Nephron (organoid): ENCODE data around the gene GAMT.

Experiments
- H3K27ac Mint-ChIP-seq, 3 experiments: 2 replicates each; pipeline ENCODE4 v1.8.0; 2020; ENCODE audit warnings: mixed read lengths in 3 of 3, mild to moderate bottlenecking in 2 of 3, moderate library complexity in 1 of 3
- H3K27me3 Mint-ChIP-seq: 2 replicates; pipeline ENCODE4 v1.8.0; 2021; ENCODE audit warnings: low read depth, mild to moderate bottlenecking, moderate library complexity, mixed read lengths
- H3K36me3 Mint-ChIP-seq: 2 replicates; pipeline ENCODE4 v1.8.0; 2020; ENCODE audit warnings: low read depth, mixed read lengths
- H3K4me1 Mint-ChIP-seq: 2 replicates; pipeline ENCODE4 v1.8.0; 2020; ENCODE audit warnings: mixed read lengths
- H3K4me3 Mint-ChIP-seq, 3 experiments: 2 replicates each; pipeline ENCODE4 v1.8.0; 2020; ENCODE audit warnings: mild to moderate bottlenecking in 3 of 3, mixed read lengths in 3 of 3, moderate library complexity in 2 of 3
- H3K9me3 Mint-ChIP-seq: 2 replicates; pipeline ENCODE4 v1.8.0; 2020; ENCODE audit warnings: mixed read lengths
- CTCF ChIP-seq, 3 experiments: fragments of 200-600 bp; sonication (generic); IDR thresholded peaks; one replicate each; pipeline ENCODE4 v1.5.0; 2021; ENCODE audit warnings: antibody characterized with exemption in 3 of 3; ENCODE audit not compliant: unreplicated experiment in 3 of 3

The GAMT gene

GRCh38 chr19:1429750-1430149 lies 28.4 kb upstream of the GAMT start:
- peaks cover 20% of the 10 kb centered on the region for H3K36me3 Mint-ChIP-seq
- no peaks in the 10 kb centered on the region for H3K27me3 Mint-ChIP-seq
- H3K27ac Mint-ChIP-seq = peak overlapping the region in 1 of 3 experiments; percentile 38
- no peaks in the 10 kb centered on the region for H3K9me3 Mint-ChIP-seq
- H3K4me1 Mint-ChIP-seq = peaks cover 12% of the 10 kb centered on the region
- no peak for TF ChIP-seq CTCF (IDR thresholded peaks at IDR 0.05; ENCODE audit: unreplicated experiment in 3 of 3)
- no peak overlapping the region for H3K4me3 Mint-ChIP-seq

- TF ChIP-seq CTCF (IDR thresholded peaks at IDR 0.05; ENCODE audit: unreplicated experiment in 3 of 3) = no peak
- Mint-ChIP-seq H3K4me1 (peaks cover 17% of the 10 kb centered on the region), H3K4me3 (no peak overlapping the region), H3K27me3 (no peaks in the 10 kb centered on the region), H3K27ac (no peak overlapping the region), H3K36me3 (peaks cover 24% of the 10 kb centered on the region), H3K9me3 (no peaks in the 10 kb centered on the region)
Observed at GRCh38 chr19:1428738-1429391, 27.5 kb upstream of the GAMT start.

- Mint-ChIP-seq H3K4me3 (no peak overlapping the region), H3K4me1 (peaks cover 32% of the 10 kb centered on the region), H3K27ac (no peak overlapping the region), H3K27me3 (no peaks in the 10 kb centered on the region), H3K36me3 (peaks cover 38% of the 10 kb centered on the region), H3K9me3 (no peaks in the 10 kb centered on the region)
- TF ChIP-seq CTCF (IDR thresholded peaks at IDR 0.05; ENCODE audit: unreplicated experiment in 3 of 3) = no peak
Observed at GRCh38 chr19:1427221-1427920, 26.0 kb upstream of the GAMT start.

- Mint-ChIP-seq H3K27ac (no peak overlapping the region), H3K4me3 (no peak overlapping the region), H3K36me3 (peaks cover 38% of the 10 kb centered on the region), H3K4me1 (peaks cover 35% of the 10 kb centered on the region), H3K27me3 (no peaks in the 10 kb centered on the region), H3K9me3 (no peaks in the 10 kb centered on the region)
- no peak for TF ChIP-seq CTCF (IDR thresholded peaks at IDR 0.05; ENCODE audit: unreplicated experiment in 3 of 3)
Observed at GRCh38 chr19:1426736-1427135, 25.4 kb upstream of the GAMT start.

GRCh38 chr19:1425902-1426301 lies 24.6 kb upstream of the GAMT start:
- Mint-ChIP-seq H3K36me3 (peaks cover 38% of the 10 kb centered on the region), H3K9me3 (no peaks in the 10 kb centered on the region), H3K4me3 (no peak overlapping the region), H3K27ac (peak overlapping the region in 2 of 3 experiments; percentile 31 to 80), H3K27me3 (no peaks in the 10 kb centered on the region), H3K4me1 (peaks cover 39% of the 10 kb centered on the region)
- no peak for TF ChIP-seq CTCF (IDR thresholded peaks at IDR 0.05; ENCODE audit: unreplicated experiment in 3 of 3)
